ENCODE data around the gene POLD1. TPM values are rescaled to one million over a fixed set of nuclear protein-coding genes. Genes with fewer than 3 reads are reported as not detected.

The POLD1 gene
- total and polyA plus RNA-seq, 7 experiments from 2014 or later: 26.0 to 110 (median 40.8) TPM

- Histone ChIP-seq H3K4me1 (ENCODE audit: control insufficient read depth in 2 of 2, insufficient read depth in 2 of 2, low read length in 2 of 2) (no peaks in the 10 kb centered on the region), H3K36me3 (ENCODE audit: control insufficient read depth in 2 of 3, insufficient read depth in 3 of 3, low read length in 3 of 3) (peaks cover 0 to 22% (median 0%) of the 10 kb centered on the region in 3 experiments), H3K4me3 (ENCODE audit: low read length) (no peak overlapping the region), H3K9me3 (ENCODE audit: control insufficient read depth in 2 of 3, low read length in 3 of 3) (no peaks in the 10 kb centered on the region), H3K27ac (ENCODE audit: low read depth, low read length) (no peak overlapping the region), H3K27me3 (ENCODE audit: control insufficient read depth in 2 of 2, insufficient read depth in 2 of 2, low read length in 2 of 2) (no peaks in the 10 kb centered on the region)
- H3K9me3 Mint-ChIP-seq: no peaks in the 10 kb centered on the region
- intact Hi-C loops (cut with micrococcal nuclease): loop anchor here in 1 of 2 donors (5.0 kb wide), 1 partner anchor 49 kb away; no protein-coding TSS in a partner anchor
- peaks cover 0 to 9% (median 1%) of the 10 kb centered on the region in 5 donors for H3K36me3 Mint-ChIP-seq
- peaks cover 0 to 3% (median 0%) of the 10 kb centered on the region in 5 donors for H3K27me3 Mint-ChIP-seq
- H3K27ac Mint-ChIP-seq: no peak overlapping the region
- H3K4me3 Mint-ChIP-seq: no peak overlapping the region
- no peak for ATAC-seq
- DNase-seq: no peak
- peaks cover 0 to 6% (median 0%) of the 10 kb centered on the region in 7 donors for H3K4me1 Mint-ChIP-seq
- POLR2A ChIA-PET: interaction anchor here (2.7 kb wide), 1 partner anchor 56 kb away, joined by 13 read pairs; no protein-coding TSS in a partner anchor
- CTCF ChIA-PET: interaction anchor here (0.6 to 0.9 kb wide), 2 partner anchors 47 to 1004 kb away, joined by 3 read pairs; no protein-coding TSS in a partner anchor
Observed at GRCh38 chr19:50413531-50413930, 29.4 kb downstream of the POLD1 start.

- peaks cover 0 to 11% (median 7%) of the 10 kb centered on the region in 5 donors for H3K36me3 Mint-ChIP-seq
- no peaks in the 10 kb centered on the region for H3K4me1 ChIP-seq (ENCODE audit: control insufficient read depth in 2 of 2, insufficient read depth in 2 of 2, low read length in 2 of 2)
- H3K9me3 ChIP-seq (ENCODE audit: control insufficient read depth in 2 of 3, low read length in 3 of 3): no peaks in the 10 kb centered on the region
- ATAC-seq: peak; percentile 85
- peak; percentile 45 to 79 (median 66) for DNase-seq
- no peak overlapping the region for H3K4me3 ChIP-seq (ENCODE audit: low read length)
- intact Hi-C loops (cut with micrococcal nuclease): loop anchor here (1.0 to 5.0 kb wide), 4 partner anchors 30 to 58 kb away; partner anchors contain the start of gene POLD1 (in 1 of the 2)
- H3K9me3 Mint-ChIP-seq: peaks cover 0 to 3% (median 0%) of the 10 kb centered on the region in 11 donors
- no peak overlapping the region for H3K4me3 Mint-ChIP-seq
- no peaks in the 10 kb centered on the region for H3K27me3 ChIP-seq (ENCODE audit: control insufficient read depth in 2 of 2, insufficient read depth in 2 of 2, low read length in 2 of 2)
- no peak overlapping the region for H3K27ac ChIP-seq (ENCODE audit: low read depth, low read length)
- H3K4me1 Mint-ChIP-seq: peaks cover 8 to 15% (median 9%) of the 10 kb centered on the region in 7 donors
- ChIA-PET POLR2A (interaction anchor here (2.7 kb wide), 1 partner anchor 58 kb away, joined by 13 read pairs; no protein-coding TSS in a partner anchor), CTCF (interaction anchor here (1.0 to 1.4 kb wide), 3 partner anchors 13 to 58 kb away, joined by 4 to 5 read pairs (median 5); no protein-coding TSS in a partner anchor)
- H3K27me3 Mint-ChIP-seq: peaks cover 8 to 17% (median 11%) of the 10 kb centered on the region in 5 donors
- H3K27ac Mint-ChIP-seq: no peak overlapping the region
- H3K36me3 ChIP-seq (ENCODE audit: control insufficient read depth in 2 of 3, insufficient read depth in 3 of 3, low read length in 3 of 3): peaks cover 0 to 7% (median 0%) of the 10 kb centered on the region in 3 experiments
Observed at GRCh38 chr19:50414864-50415660, 30.9 kb downstream of the POLD1 start.

- Histone ChIP-seq H3K4me3 (ENCODE audit: low read length) (no peak overlapping the region), H3K4me1 (ENCODE audit: control insufficient read depth in 2 of 2, insufficient read depth in 2 of 2, low read length in 2 of 2) (no peaks in the 10 kb centered on the region), H3K9me3 (ENCODE audit: control insufficient read depth in 2 of 3, low read length in 3 of 3) (no peaks in the 10 kb centered on the region), H3K36me3 (ENCODE audit: control insufficient read depth in 2 of 3, insufficient read depth in 3 of 3, low read length in 3 of 3) (peaks cover 0 to 2% (median 0%) of the 10 kb centered on the region in 3 experiments), H3K27me3 (ENCODE audit: control insufficient read depth in 2 of 2, insufficient read depth in 2 of 2, low read length in 2 of 2) (no peaks in the 10 kb centered on the region), H3K27ac (ENCODE audit: low read depth, low read length) (no peak overlapping the region)
- DNase-seq (no peak), ATAC-seq (peak; percentile 71)
- Mint-ChIP-seq H3K9me3 (peaks cover 0 to 3% (median 0%) of the 10 kb centered on the region in 11 donors), H3K36me3 (peaks cover 0 to 13% (median 7%) of the 10 kb centered on the region in 5 donors), H3K4me3 (no peak overlapping the region), H3K27ac (no peak overlapping the region), H3K27me3 (peaks cover 8 to 23% (median 15%) of the 10 kb centered on the region in 5 donors), H3K4me1 (peaks cover 11 to 17% (median 13%) of the 10 kb centered on the region in 7 donors)
- ChIA-PET POLR2A (no interaction called here), CTCF (interaction anchor here (0.8 to 1.4 kb wide), 4 partner anchors 13 to 94 kb away, joined by 3 to 5 read pairs (median 4); no protein-coding TSS in a partner anchor)
- intact Hi-C loops (cut with micrococcal nuclease): loop anchor here in 1 of 2 donors (2.0 kb wide), 1 partner anchor 31 kb away; the partner anchor contains the start of gene POLD1
Observed at GRCh38 chr19:50415661-50416033, 31.5 kb downstream of the POLD1 start.

GRCh38 chr19:50416034-50416977 lies 32.2 kb downstream of the POLD1 start:
- POLR2A ChIA-PET: no interaction called here

GRCh38 chr19:50417111-50418081 lies 33.2 kb downstream of the POLD1 start:
- ATAC-seq (no peak), DNase-seq (no peak)
- no peak overlapping the region for H3K27ac Mint-ChIP-seq
- peaks cover 11 to 17% (median 13%) of the 10 kb centered on the region in 7 donors for H3K4me1 Mint-ChIP-seq
- peaks cover 0 to 3% (median 0%) of the 10 kb centered on the region in 11 donors for H3K9me3 Mint-ChIP-seq
- H3K4me3 Mint-ChIP-seq: no peak overlapping the region
- Histone ChIP-seq H3K4me3 (ENCODE audit: low read length) (no peak overlapping the region), H3K9me3 (ENCODE audit: control insufficient read depth in 2 of 3, low read length in 3 of 3) (no peaks in the 10 kb centered on the region), H3K4me1 (ENCODE audit: control insufficient read depth in 2 of 2, insufficient read depth in 2 of 2, low read length in 2 of 2) (no peaks in the 10 kb centered on the region), H3K27me3 (ENCODE audit: control insufficient read depth in 2 of 2, insufficient read depth in 2 of 2, low read length in 2 of 2) (no peaks in the 10 kb centered on the region), H3K36me3 (ENCODE audit: control insufficient read depth in 2 of 3, insufficient read depth in 3 of 3, low read length in 3 of 3) (no peaks in the 10 kb centered on the region), H3K27ac (ENCODE audit: low read depth, low read length) (no peak overlapping the region)
- intact Hi-C loops (cut with micrococcal nuclease): no loop called here
- ChIA-PET POLR2A (no interaction called here), CTCF (no interaction called here)
- peaks cover 0 to 12% (median 4%) of the 10 kb centered on the region in 5 donors for H3K36me3 Mint-ChIP-seq
- H3K27me3 Mint-ChIP-seq: peaks cover 8 to 31% (median 23%) of the 10 kb centered on the region in 5 donors

More at GRCh38 chr19:50416034-50416977, 32.2 kb downstream of the POLD1 start:
- Mint-ChIP-seq H3K27me3 (peaks cover 8 to 28% (median 20%) of the 10 kb centered on the region in 5 donors), H3K4me3 (no peak overlapping the region), H3K9me3 (peaks cover 0 to 3% (median 0%) of the 10 kb centered on the region in 11 donors), H3K4me1 (peaks cover 11 to 17% (median 13%) of the 10 kb centered on the region in 7 donors), H3K27ac (no peak overlapping the region), H3K36me3 (peaks cover 0 to 13% (median 6%) of the 10 kb centered on the region in 5 donors)
- H3K27ac ChIP-seq (ENCODE audit: low read depth, low read length): no peak overlapping the region
- intact Hi-C loops (cut with micrococcal nuclease): no loop called here
- no peak overlapping the region for H3K4me3 ChIP-seq (ENCODE audit: low read length)
- no peaks in the 10 kb centered on the region for H3K27me3 ChIP-seq (ENCODE audit: control insufficient read depth in 2 of 2, insufficient read depth in 2 of 2, low read length in 2 of 2)
- CTCF ChIA-PET: interaction anchor here (0.8 to 1.4 kb wide), 4 partner anchors 14 to 93 kb away, joined by 3 to 5 read pairs (median 4); no protein-coding TSS in a partner anchor
- H3K9me3 ChIP-seq (ENCODE audit: control insufficient read depth in 2 of 3, low read length in 3 of 3): no peaks in the 10 kb centered on the region
- DNase-seq (no peak), ATAC-seq (no peak)
- no peaks in the 10 kb centered on the region for H3K36me3 ChIP-seq (ENCODE audit: control insufficient read depth in 2 of 3, insufficient read depth in 3 of 3, low read length in 3 of 3)
- H3K4me1 ChIP-seq (ENCODE audit: control insufficient read depth in 2 of 2, insufficient read depth in 2 of 2, low read length in 2 of 2): no peaks in the 10 kb centered on the region

Measured in naive thymus-derived CD4-positive, alpha-beta T cell (primary cell).